ENCODE results near the gene OBSCN. TPM values are rescaled to one million over a fixed set of nuclear protein-coding genes. Genes with fewer than 3 reads are reported as not detected.

Gene OBSCN
- total RNA-seq, 2 experiments from 2014 or later, result 6.6 to 8.0 TPM

DNA sequence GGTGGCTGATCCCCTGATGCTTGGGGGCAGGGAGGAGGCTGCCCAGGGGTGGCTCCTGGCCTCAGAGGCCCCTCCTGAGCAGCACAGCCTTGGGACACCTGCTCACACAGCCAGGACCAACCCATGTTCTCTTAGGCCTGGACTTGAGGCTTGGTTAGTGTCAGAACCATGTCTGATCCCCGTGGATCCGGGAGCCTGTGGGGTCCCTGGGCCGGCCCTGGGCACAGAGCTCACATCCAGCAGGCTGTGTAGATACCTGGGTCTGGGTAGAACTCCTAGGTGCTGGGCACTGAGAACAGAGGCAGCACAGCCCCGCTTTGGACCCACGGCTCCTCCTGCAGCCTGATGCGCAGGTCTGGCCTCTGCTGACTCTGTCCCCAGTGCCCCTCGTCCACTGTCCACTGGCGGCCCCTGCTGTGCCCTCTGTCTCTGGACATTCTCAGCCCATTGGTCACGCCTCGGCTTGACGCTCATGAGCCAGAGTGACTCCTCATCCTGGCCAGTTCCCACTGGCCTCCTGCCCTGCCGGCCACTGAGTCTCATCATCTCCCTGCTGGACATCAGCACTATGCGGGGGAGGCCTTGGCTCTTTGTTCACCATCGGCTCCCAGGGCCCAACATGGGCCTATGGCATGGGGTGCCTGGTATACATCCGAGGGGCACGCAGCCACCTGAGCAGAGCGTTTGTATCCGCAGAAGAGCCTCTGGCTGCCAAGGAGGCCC lies 128.6 kb downstream of the OBSCN start:
- Mint-ChIP-seq H3K36me3 (ENCODE audit: low read depth) (no peaks in the 10 kb centered on the region), H3K9me3 (no peaks in the 10 kb centered on the region), H3K4me1 (no peaks in the 10 kb centered on the region), H3K27ac (no peak overlapping the region), H3K27me3 (no peaks in the 10 kb centered on the region), H3K4me3 (no peak overlapping the region)
- CTCF ChIA-PET, result no interaction called here
- POLR2A ChIA-PET, result no interaction called here
- DNase-seq, result no peak

GRCh38 chr1:228337031-228337564 lies 129.3 kb downstream of the OBSCN start:
- H3K4me1 Mint-ChIP-seq, result no peaks in the 10 kb centered on the region
- H3K27me3 Mint-ChIP-seq, result no peaks in the 10 kb centered on the region
- H3K27ac Mint-ChIP-seq, result no peak overlapping the region
- H3K36me3 Mint-ChIP-seq (ENCODE audit: low read depth), result no peaks in the 10 kb centered on the region
- no peak for DNase-seq
- CTCF ChIA-PET, result no interaction called here
- H3K9me3 Mint-ChIP-seq, result no peaks in the 10 kb centered on the region
- no peak overlapping the region for H3K4me3 Mint-ChIP-seq
- POLR2A ChIA-PET, result no interaction called here

DNA sequence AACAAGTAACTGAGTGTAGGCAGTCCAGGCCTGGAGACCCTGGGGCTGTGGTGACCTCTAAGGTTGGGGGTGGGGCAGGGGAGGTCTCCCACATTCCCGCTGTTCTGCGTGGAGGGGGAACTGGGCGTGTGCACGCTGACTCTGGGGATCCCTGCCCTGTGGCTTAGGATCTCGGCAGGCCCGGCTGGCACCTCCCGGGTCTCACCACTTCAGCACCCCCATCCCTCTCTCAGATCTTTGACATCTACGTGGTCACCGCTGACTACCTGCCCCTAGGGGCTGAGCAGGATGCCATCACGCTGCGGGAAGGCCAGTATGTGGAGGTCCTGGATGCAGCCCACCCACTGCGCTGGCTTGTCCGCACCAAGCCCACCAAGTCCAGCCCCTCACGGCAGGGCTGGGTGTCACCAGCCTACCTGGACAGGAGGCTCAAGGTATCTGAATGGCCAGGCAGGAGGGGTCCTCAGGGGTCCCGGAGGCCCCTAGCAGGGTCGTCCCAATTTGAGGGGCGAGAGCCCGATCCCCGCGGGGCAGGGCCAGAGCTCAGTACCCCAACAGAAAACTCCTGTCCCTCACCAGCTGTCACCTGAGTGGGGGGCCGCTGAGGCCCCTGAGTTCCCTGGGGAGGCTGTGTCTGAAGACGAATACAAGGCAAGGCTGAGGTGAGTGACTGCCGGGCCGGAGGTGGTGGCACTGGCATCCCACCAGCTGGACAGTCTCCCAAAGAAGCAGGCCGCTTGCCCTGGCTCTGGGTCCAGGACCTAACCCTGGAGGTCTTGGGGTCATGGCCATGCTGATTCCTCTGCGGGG lies 130.1 kb downstream of the OBSCN start:
- no peak for DNase-seq
- no peak overlapping the region for H3K27ac Mint-ChIP-seq
- no peaks in the 10 kb centered on the region for H3K4me1 Mint-ChIP-seq
- no peaks in the 10 kb centered on the region for H3K36me3 Mint-ChIP-seq (ENCODE audit: low read depth)
- no peak overlapping the region for H3K4me3 Mint-ChIP-seq
- no peaks in the 10 kb centered on the region for H3K9me3 Mint-ChIP-seq
- ChIA-PET POLR2A (no interaction called here), CTCF (no interaction called here)
- no peaks in the 10 kb centered on the region for H3K27me3 Mint-ChIP-seq

DNA sequence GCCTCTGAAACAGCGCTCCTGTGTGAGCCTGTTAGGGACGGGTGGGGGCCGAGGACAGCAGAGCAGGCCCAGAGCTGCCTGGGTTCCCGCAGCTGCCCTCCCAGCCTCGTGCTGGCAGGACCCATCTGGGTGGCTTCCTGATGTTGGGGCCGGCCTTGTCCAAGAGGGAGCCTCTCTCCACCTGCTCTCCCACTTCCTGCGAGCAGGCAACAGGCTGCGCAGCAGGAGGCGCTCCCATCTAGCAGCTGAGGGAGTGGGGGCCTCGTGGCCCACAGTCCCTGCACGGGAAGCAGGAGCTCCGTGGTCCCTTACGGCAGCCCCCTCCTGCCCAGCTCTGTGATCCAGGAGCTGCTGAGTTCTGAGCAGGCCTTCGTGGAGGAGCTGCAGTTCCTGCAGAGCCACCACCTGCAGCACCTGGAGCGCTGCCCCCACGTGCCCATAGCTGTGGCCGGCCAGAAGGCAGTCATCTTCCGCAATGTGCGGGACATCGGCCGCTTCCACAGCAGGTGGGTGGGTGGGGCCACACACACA lies 130.7 kb downstream of the OBSCN start:
- H3K27ac Mint-ChIP-seq, result no peak overlapping the region
- H3K4me3 Mint-ChIP-seq, result no peak overlapping the region
- no peaks in the 10 kb centered on the region for H3K36me3 Mint-ChIP-seq (ENCODE audit: low read depth)
- ChIA-PET CTCF (no interaction called here), POLR2A (no interaction called here)
- peaks cover 6% of the 10 kb centered on the region for H3K9me3 Mint-ChIP-seq
- no peaks in the 10 kb centered on the region for H3K27me3 Mint-ChIP-seq
- DNase-seq, result no peak
- no peaks in the 10 kb centered on the region for H3K4me1 Mint-ChIP-seq

DNA sequence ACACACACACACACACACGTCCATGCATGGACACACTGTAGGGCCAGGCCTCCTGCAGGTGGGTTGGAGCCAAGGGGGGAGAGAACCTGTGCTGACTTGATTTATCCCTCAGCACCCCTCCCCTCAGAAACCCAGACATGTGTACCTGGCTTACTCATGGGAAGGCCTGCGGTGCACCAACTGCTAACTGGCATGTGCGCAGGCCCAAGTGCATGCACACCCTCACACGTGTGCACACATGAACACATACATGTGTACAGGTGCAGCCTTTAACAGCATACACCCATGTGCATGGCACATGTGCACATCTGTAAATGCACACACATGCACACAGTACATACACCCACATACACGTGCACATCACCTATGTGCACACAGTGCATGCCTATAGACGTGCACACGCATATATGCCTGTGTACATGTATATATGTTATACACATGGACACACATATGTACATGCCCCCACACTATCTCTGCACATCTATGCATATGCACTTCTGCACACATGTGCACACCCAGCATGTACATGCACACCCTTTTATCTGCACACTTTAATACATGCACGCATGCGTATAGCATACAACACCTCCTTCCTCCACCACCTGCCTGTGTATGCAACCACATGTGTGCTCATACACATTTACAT lies 131.3 kb downstream of the OBSCN start:
- POLR2A ChIA-PET, result no interaction called here
- H3K27me3 Mint-ChIP-seq, result no peaks in the 10 kb centered on the region
- no peak overlapping the region for H3K4me3 Mint-ChIP-seq
- H3K27ac Mint-ChIP-seq, result no peak overlapping the region
- no peak for DNase-seq
- no peaks in the 10 kb centered on the region for H3K4me1 Mint-ChIP-seq
- CTCF ChIA-PET, result no interaction called here
- H3K9me3 Mint-ChIP-seq, result peaks cover 12% of the 10 kb centered on the region
- no peaks in the 10 kb centered on the region for H3K36me3 Mint-ChIP-seq (ENCODE audit: low read depth)

GRCh38 chr1:228339766-228340685 lies 132.2 kb downstream of the OBSCN start:
- Mint-ChIP-seq H3K36me3 (ENCODE audit: low read depth) (no peaks in the 10 kb centered on the region), H3K4me1 (no peaks in the 10 kb centered on the region), H3K27me3 (no peaks in the 10 kb centered on the region), H3K9me3 (peaks cover 18% of the 10 kb centered on the region), H3K4me3 (no peak overlapping the region), H3K27ac (no peak overlapping the region)
- CTCF ChIA-PET, result no interaction called here
- no peak for DNase-seq
- POLR2A ChIA-PET, result no interaction called here

GRCh38 chr1:228340686-228341449 lies 133.0 kb downstream of the OBSCN start:
- H3K36me3 Mint-ChIP-seq (ENCODE audit: low read depth), result no peaks in the 10 kb centered on the region
- H3K27ac Mint-ChIP-seq, result no peak overlapping the region
- H3K9me3 Mint-ChIP-seq, result peaks cover 18% of the 10 kb centered on the region
- DNase-seq, result no peak
- H3K4me3 Mint-ChIP-seq, result no peak overlapping the region
- CTCF ChIA-PET, result interaction anchor here (0.6 kb wide), 1 partner anchor 116 kb away, joined by 3 read pairs; a partner anchor contains a TSS
- H3K27me3 Mint-ChIP-seq, result no peaks in the 10 kb centered on the region
- POLR2A ChIA-PET, result no interaction called here
- no peaks in the 10 kb centered on the region for H3K4me1 Mint-ChIP-seq

DNA sequence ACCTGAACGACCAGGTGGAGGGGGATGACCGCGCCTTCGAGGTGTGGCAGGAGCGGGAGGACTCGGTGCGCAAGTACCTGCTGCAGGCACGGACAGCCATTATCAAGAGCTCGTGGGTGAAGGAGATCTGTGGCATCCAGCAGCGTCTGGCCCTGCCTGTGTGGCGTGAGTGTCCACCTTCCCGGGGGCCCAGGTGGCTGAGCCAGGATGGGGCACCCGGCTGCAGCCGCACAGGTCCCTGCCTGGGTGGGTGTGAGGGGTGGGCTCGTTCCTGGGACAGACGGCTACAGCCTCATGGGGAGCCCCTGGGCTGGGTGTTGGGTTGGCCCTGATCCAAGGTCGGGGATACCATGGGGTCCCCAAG lies 133.6 kb downstream of the OBSCN start:
- ChIA-PET CTCF (no interaction called here), POLR2A (no interaction called here)
- H3K27me3 Mint-ChIP-seq, result no peaks in the 10 kb centered on the region
- no peak for DNase-seq
- H3K4me1 Mint-ChIP-seq, result no peaks in the 10 kb centered on the region
- H3K9me3 Mint-ChIP-seq, result peaks cover 18% of the 10 kb centered on the region
- no peak overlapping the region for H3K27ac Mint-ChIP-seq
- H3K4me3 Mint-ChIP-seq, result no peak overlapping the region
- no peaks in the 10 kb centered on the region for H3K36me3 Mint-ChIP-seq (ENCODE audit: low read depth)

DNA sequence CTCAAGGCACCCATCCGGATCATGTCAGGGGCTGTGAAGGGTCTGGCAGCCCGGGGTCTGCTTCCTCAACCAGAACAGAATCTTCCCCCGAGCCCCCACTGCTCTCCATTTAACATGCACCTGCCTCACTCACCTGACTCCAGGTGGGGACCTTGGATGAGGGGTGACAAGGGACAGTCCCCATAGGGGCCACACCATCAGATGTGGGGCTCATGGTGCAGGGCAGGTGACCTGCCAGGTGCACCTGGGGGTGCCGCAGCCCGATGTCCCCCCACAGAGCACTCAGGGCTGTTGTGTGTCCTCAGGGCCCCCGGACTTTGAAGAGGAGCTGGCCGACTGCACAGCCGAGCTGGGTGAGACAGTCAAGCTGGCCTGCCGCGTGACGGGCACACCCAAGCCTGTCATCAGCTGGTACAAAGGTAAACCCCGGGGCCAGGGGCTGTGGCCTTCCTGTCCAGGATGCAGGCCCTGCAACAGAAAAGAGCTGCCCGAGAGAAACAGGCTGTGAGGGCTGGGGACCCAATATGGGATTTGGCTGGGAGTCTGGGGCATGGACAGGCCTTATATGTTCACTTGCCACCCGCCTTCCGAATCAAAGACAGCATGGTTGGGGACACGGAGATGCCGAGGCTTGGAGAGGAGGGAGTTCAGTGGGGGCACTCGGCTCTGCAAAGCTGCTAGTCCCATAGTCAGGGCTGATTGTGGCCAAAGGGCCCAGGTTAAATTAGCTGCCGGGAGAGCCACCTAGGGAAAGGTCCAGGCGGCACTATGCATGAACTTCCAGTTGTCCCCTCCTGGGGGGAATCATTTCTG lies 134.2 kb downstream of the OBSCN start:
- H3K4me1 Mint-ChIP-seq, result no peaks in the 10 kb centered on the region
- ChIA-PET POLR2A (no interaction called here), CTCF (no interaction called here)
- peaks cover 18% of the 10 kb centered on the region for H3K9me3 Mint-ChIP-seq
- no peak overlapping the region for H3K27ac Mint-ChIP-seq
- H3K4me3 Mint-ChIP-seq, result no peak overlapping the region
- no peak for DNase-seq
- no peaks in the 10 kb centered on the region for H3K36me3 Mint-ChIP-seq (ENCODE audit: low read depth)
- H3K27me3 Mint-ChIP-seq, result no peaks in the 10 kb centered on the region

GRCh38 chr1:228342627-228343190 lies 134.9 kb downstream of the OBSCN start:
- Mint-ChIP-seq H3K9me3 (peaks cover 18% of the 10 kb centered on the region), H3K27ac (no peak overlapping the region), H3K4me3 (no peak overlapping the region), H3K36me3 (ENCODE audit: low read depth) (no peaks in the 10 kb centered on the region), H3K27me3 (no peaks in the 10 kb centered on the region), H3K4me1 (no peaks in the 10 kb centered on the region)
- no peak for DNase-seq
- ChIA-PET CTCF (no interaction called here), POLR2A (no interaction called here)

- no peaks in the 10 kb centered on the region for H3K27me3 Mint-ChIP-seq
- DNase-seq, result no peak
- H3K4me3 Mint-ChIP-seq, result no peak overlapping the region
- peaks cover 18% of the 10 kb centered on the region for H3K9me3 Mint-ChIP-seq
- H3K36me3 Mint-ChIP-seq (ENCODE audit: low read depth), result no peaks in the 10 kb centered on the region
- CTCF ChIA-PET, result no interaction called here
- H3K27ac Mint-ChIP-seq, result no peak overlapping the region
- POLR2A ChIA-PET, result no interaction called here
- H3K4me1 Mint-ChIP-seq, result no peaks in the 10 kb centered on the region
Observed at GRCh38 chr1:228343191-228343661, 135.4 kb downstream of the OBSCN start.

Measured in activated CD4-positive, alpha-beta memory T cell treated with anti-CD3 and anti-CD28 coated beads, Interleukin-2, amount 10 ng/mL, durations not matched to agents 7 days and 5 days (primary cell).